Activated CD8-positive, alpha-beta memory T cell treated with anti-CD3 and anti-CD28 coated beads for 24 hours (primary cell): ENCODE results near the gene SRC.

ENCODE experiments used
- DNase-seq: peaks from one replicate; pipeline ENCODE4 v3.0.0-alpha.2; 2020

Gene SRC

DNA sequence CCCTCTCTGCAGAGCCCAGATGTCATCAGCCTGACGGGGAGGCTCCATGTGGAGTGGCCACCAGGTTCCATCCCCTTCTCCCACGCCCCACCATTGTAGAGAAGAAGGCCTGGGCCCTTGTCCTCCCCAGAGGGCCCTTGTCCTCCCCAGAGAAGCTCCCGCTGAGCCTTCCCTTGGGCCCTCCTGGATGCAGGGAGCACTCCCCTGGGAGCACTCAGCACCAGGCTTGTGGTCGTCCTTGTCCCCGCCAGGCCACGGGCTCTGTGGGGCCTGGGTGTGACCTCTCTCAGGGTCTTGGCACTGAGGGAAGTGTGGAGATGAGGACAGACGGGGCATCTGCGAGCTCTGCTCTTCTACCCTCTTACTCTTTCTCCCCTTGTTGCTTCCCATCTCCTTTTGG lies 91.7 kb downstream of the SRC start:
- no peak for DNase-seq

DNA sequence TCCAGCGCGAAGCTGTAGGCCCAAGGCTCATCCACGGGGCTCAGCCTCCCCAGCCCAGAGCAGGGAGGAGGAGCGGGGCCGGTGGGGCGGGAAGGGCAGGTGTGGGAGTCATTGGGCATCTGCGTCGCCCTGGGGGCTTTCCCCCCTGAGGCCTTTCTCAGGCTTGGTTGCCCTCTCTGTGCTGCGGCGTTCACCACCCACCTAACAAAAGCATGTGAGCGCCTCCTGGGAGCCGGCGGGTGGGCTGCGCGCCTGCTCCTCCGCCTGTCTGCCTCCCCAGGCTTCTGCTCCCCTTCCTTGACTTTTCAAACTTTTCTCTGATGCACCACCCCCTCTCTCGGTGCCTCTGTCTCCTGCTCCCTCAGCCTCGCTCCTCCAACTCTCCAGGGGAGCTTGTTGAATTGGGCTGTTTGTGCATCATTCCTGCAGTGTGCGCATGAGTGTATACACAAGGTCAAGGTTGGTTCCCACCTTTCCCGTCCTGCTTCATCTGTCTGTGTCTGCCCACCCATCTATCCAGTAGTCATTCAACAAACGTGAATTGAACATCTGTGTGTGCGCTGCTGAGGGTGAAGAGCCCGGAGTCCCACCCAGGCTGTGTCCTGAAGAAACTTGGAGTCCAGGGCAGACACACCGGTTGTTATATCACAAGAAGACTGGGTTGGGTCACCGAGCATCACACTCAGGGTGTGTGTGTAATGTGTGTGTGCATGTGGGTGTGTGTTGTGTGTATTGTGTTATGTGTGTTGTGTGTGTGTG lies 92.7 kb downstream of the SRC start:
- DNase-seq: no peak

DNA sequence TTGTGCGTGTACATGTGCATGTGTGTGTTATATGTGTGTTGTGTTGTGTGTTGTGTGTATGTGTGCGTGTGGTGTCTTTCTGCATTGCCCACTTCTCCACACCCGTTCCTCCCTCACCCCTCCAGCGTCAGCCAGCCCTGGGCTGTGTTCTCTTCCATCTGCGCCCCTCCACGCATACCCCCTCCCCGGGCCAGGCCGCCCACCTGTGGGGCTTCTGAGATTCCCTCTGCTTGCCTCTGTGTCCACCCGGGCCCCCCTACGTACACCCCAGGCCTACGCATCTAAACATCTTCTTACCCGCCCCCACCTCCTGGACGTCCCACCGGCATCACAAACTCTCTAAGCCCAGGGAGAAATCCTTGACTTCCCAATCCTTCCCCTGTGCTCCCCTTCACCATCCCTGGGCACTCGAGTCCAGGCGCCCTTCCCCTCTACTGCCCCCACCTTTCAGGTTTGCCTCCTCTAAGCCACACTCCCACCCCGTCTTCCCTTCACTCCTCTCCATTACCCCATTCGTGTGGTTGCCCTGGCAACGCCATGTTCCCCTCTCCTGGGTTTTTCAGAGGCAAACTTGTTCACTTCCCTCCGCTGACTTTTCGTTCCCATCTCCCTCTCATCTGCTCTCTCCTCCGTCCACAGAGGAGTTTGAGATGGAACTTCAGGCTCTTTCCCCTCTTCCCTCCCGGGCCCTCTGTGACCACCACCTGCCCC lies 93.4 kb downstream of the SRC start:
- DNase-seq: no peak

GRCh38 chr20:37441023-37441422 lies 95.1 kb downstream of the SRC start:
- no peak for DNase-seq

DNA sequence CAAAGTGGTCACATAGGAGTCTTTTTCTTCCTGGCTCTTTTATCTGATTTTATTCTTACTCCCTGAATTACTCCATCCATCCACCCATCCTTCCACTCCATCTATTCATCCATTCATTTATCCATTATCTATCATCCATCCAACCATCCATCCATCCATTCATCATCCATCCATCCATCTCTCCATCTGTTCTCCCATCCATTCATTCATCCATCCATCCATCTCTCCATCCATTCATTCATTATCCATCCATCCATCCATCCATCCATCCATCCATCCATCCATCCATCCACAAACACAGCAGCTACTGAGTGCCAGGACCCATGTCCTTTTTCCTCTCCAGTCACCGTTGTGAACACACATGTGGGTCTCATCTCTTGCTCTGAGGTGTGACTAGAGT lies 96.6 kb downstream of the SRC start:
- no peak for DNase-seq

GRCh38 chr20:37442986-37443385 lies 97.0 kb downstream of the SRC start:
- DNase-seq: no peak

- DNase-seq: no peak
These were observed 97.7 kb downstream of the SRC start for GRCh38 chr20:37443596-37443995.

- DNase-seq: no peak
These were observed 99.1 kb downstream of the SRC start for GRCh38 chr20:37445041-37445440.

DNA sequence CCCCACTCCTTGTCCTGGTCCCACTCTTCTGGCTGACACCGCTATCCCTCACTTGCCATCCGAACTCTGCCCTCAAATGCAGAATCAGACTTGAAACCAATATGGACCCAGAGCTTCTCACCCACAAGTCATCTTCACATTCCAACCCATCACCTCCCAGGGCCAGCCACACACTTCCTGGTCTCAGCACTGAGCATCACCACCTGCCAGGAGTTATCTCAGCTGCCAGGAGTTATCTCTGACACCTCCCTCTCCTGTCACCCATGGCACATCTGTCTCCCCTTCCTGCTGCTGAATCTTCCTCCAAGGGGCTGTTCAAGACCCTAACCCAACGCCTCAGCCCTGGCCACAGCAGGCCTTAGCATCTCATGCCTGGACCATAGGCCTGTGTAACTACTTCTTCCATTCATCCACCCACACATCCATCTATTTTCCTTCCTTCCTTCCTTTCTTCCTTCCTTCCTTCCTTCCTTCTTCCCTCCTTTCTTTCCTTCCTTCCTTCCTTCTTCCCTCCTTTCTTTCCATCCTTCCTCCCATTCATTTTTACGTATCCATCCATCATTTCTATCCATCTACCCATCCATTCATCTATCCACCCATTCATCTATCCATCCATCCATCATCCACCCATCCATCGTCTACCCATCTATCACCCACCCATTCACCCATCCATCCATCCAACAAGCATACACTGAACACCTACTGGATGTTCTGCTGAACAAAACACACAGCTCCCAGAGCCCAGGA lies 100.5 kb downstream of the SRC start:
- DNase-seq: no peak

GRCh38 chr20:37447688-37448087 lies 101.7 kb downstream of the SRC start:
- no peak for DNase-seq

- no peak for DNase-seq
These were observed 103.3 kb downstream of the SRC start for GRCh38 chr20:37449276-37449675.

- DNase-seq: no peak
These were observed 104.4 kb downstream of the SRC start for GRCh38 chr20:37450344-37450743.

DNA sequence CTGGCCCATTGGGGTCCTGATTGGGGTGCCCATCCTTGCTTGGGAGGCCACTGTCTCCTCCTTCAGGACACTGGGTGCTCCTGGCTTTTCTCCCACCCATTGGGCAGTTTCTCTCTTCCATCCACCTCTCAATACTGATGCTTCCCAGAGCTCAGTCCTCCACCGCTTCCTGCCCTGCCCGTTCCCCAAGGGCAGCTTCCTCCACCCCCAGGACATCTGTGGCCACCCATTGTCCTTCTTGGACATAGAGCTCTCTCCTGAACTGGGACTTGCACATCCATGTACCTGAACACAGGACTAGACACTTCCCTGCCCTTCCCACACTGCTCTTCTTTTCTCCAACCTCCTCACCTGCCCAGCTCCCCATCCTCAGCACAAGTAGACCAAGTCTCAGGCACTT lies 105.7 kb downstream of the SRC start:
- DNase-seq: no peak

- DNase-seq: no peak
These were observed 106.3 kb downstream of the SRC start for GRCh38 chr20:37452236-37452635.

- DNase-seq: no peak
These were observed 107.3 kb downstream of the SRC start for GRCh38 chr20:37453288-37453687.

GRCh38 chr20:37453836-37454235 lies 107.9 kb downstream of the SRC start:
- no peak for DNase-seq

DNA sequence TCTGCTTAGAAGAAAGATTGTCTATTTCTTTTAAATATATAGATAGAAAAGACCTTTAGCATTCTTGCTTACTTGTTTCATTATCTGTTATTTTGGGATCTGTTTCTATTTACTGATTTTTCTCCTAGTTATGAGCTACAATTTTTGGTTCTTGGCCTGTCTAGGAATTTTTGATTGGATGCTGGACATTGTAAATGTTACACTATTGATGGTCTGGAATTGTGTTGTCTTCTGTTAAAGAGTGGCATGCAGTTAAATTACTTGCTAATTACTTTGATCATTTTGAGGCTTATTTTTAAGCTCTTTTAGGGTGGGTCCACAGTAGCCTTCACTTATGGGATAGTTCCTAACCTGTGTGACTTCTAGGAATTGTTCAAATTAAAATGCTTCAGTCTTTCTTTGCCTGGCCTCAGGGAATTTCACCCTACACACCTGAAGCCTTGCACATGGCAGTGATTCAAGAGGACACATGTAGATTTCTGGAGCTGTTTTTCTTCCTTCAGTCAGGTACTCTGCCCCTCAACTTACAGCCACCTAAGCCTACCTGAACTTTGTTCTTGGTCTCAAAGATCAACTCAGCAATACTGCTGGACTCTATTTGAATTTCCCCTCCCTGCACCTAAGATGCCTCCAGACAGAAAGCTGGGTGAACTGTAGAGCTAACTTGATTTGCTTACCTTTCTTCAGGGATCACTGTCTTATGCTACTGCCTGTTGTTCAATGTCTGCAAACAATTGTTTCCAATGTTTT lies 108.9 kb downstream of the SRC start:
- no peak for DNase-seq
